ENCODE results near the gene SLC7A5. TPM values are rescaled to one million over a fixed set of nuclear protein-coding genes. Genes with fewer than 3 reads are reported as not detected.

SLC7A5 gene
- total and polyA plus RNA-seq, 2 of the 13 experiments (the other 11 are each of a cell fraction or from before 2014, with no cell fraction given), result 79.6 to 155 TPM

- TF ChIP-seq ZC3H4 (CRISPR knock-in tag; IDR thresholded peaks at IDR 0.05; ENCODE audit: borderline replicate concordance) (0 out of 2 replicates have a peak, but pooled peaks have one; percentile 20), SRSF1 (optimal IDR thresholded peaks at IDR 0.05; ENCODE audit: low read depth, low read length) (no peak), NBN (conservative IDR thresholded peaks at IDR 0.05) (no peak), SP5 (CRISPR knock-in tag; IDR thresholded peaks at IDR 0.05; ENCODE audit: borderline replicate concordance, low read depth) (no peak), LBX2 (CRISPR knock-in tag; IDR thresholded peaks at IDR 0.05; ENCODE audit: borderline replicate concordance) (no peak), SP2 (CRISPR knock-in tag; IDR thresholded peaks at IDR 0.05) (no peak), AHR (CRISPR knock-in tag; IDR thresholded peaks at IDR 0.05) (no peak), MIXL1 (CRISPR knock-in tag; IDR thresholded peaks at IDR 0.05) (no peak), HDAC6 (IDR thresholded peaks at IDR 0.05; ENCODE audit: low read depth, low read length) (no peak), DRAP1 (CRISPR knock-in tag; IDR thresholded peaks at IDR 0.05) (no peak), SSRP1 (CRISPR knock-in tag; IDR thresholded peaks at IDR 0.05) (peak; percentile 74; the same call in 1 of the 2 replicates), ZNF691 (CRISPR knock-in tag; IDR thresholded peaks at IDR 0.05; ENCODE audit: borderline replicate concordance, low read depth) (no peak), ZBTB39 (CRISPR knock-in tag; IDR thresholded peaks at IDR 0.05) (no peak), SRSF9 (IDR thresholded peaks at IDR 0.05; ENCODE audit: borderline replicate concordance, insufficient read depth, low read depth, low read length, poor library complexity, severe bottlenecking) (no peak), SP4 (CRISPR knock-in tag; IDR thresholded peaks at IDR 0.05) (0 out of 2 replicates have a peak, but pooled peaks have one; percentile 32), AGO2 (optimal IDR thresholded peaks at IDR 0.05; ENCODE audit: low read depth, low read length) (peak; percentile 91), ZNF234 (CRISPR knock-in tag; conservative IDR thresholded peaks at IDR 0.05) (0 out of 2 replicates have a peak, but pooled peaks have one; percentile 50), KLF6 (CRISPR knock-in tag; IDR thresholded peaks at IDR 0.05) (peak; percentile 39; the same call in 1 of the 2 replicates), MED13 (CRISPR knock-in tag; IDR thresholded peaks at IDR 0.05) (peak; percentile 23; the same call in 1 of the 2 replicates), ZBTB7B (CRISPR knock-in tag; IDR thresholded peaks at IDR 0.05) (no peak), ZNF317 (CRISPR knock-in tag; IDR thresholded peaks at IDR 0.05) (no peak), ZNF276 (CRISPR knock-in tag; IDR thresholded peaks at IDR 0.05; ENCODE audit: low read depth) (no peak), ZNF780A (CRISPR knock-in tag; IDR thresholded peaks at IDR 0.05) (no peak), ZFY (CRISPR knock-in tag; IDR thresholded peaks at IDR 0.05) (0 out of 2 replicates have a peak, but pooled peaks have one; percentile 19), SIX1 (CRISPR knock-in tag; IDR thresholded peaks at IDR 0.05; ENCODE audit: borderline replicate concordance) (no peak), ZBTB3 (CRISPR knock-in tag; IDR thresholded peaks at IDR 0.05; ENCODE audit: borderline replicate concordance, low read depth) (no peak)
These were observed 41.0 kb downstream of the SLC7A5 start (continued) for GRCh38 chr16:87828071-87828906.
